ENCODE data around the gene KLHDC7B. TPM values are rescaled to one million over a fixed set of nuclear protein-coding genes. Genes with fewer than 3 reads are reported as not detected.
A peak's percentile ranks its signal among the peaks of the same experiment; 100 is the strongest.

Gene KLHDC7B
- 0.10 TPM for total RNA-seq

DNA sequence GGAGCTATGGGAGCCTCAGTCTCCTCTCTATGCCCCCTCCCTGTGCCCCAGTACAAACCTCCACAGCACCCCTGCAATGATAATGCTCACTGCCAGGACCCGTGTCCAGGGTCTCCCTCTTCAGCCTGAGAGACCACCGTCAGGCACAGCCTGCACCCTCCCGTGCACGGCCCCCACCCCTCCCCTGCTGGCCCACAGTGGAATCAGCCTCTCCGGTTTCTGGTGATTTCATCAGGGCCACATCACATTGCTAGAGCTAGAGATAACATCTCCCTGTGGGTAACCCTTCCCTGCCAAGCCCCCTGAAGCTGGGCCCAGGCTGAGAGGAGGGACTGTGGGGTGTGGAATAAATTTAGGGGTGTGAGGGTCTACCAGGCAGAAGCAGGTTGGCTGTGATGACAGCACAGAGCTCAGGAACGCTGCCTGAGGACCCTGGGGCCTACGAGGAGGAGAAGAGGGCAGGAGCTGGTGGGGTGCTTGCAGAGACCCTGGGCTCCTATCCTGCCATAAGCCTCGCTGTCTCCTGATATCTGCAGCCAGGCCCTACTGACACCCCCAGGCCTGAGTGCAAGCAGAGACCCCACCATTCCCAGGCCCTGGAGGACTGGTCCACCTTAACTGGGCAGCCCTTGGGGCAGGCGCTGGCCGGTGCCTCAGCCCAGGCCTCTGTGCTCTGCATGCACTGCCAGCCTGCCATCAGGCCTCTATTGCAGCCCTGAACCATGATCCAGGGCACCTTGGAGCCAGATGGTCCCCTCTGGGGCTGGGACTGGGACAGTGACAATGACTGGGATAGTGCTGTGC lies at the start of gene KLHDC7B:
Gene KLHDC7B, plus strand, starts transcription at position 378 of the 804 bp plus-strand sequence. Its CDS starts 345 bp downstream, at position 723.
- no peak for DNase-seq

DNA sequence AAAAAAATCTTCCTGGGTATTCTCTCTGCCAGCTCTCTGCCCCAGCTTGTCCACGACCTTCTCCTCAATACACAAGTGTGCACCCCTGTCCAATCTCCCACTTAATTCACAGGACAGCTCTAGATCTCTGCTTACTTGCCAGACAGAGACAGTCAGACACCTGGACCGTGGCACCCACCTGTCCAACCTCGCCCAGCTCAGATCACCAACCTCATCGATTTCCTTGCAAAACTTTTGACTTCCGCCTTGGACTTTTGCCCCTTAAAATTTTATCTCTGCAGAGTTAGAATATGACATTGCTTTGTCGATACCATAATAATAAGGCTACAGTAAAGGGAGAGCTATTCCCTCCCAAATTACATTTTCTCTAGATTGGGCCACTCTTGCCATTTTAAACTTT lies 48.6 kb upstream of the KLHDC7B start:
- no peak for DNase-seq

DNA sequence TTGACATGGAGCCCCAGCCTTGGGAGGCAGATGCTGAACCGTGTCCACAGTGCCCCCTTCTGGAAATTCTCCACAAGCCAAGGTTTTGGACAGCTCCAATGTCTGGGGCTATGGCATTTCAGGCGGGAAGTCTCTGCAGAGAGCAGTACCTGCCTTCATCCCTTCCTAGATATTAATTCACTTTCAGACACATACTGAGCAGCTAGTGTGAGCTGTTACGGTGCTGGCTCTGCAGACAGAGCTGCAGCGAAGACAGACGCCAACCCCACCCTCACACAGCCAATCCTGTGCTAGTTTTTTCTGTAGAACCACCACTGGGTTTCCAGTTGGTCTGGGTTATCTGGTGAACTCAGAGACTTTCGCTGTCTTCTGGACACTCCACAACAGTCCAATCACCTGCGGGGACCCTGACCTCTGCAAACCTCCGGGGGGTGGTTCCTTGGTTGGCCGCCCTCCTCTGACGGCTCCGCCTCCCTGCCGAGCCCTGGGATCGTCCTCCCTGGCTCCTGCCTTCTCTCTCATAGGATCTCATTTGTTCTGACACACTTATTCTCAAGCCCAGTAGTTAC lies 47.3 kb upstream of the KLHDC7B start:
- peak; percentile 73 for DNase-seq

DNA sequence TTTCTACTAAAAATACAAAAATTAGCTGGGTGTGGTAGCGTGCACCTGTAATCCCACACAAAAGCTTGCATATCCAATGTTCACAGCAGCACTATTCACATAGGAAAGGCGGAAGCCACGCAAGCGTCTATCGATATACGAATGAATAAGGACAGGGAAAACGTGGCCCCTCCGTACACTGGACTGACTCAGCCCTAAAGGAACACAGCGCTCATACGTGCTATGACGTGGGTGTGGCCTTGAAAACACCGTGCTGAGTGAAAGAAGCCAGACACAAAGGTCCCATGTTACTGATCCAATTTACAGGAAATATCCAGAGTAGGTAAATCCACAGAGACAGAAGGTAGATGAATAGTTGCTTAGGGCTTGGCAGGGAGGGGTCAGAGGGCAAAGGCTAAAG lies 45.2 kb upstream of the KLHDC7B start:
- no peak for DNase-seq

DNA sequence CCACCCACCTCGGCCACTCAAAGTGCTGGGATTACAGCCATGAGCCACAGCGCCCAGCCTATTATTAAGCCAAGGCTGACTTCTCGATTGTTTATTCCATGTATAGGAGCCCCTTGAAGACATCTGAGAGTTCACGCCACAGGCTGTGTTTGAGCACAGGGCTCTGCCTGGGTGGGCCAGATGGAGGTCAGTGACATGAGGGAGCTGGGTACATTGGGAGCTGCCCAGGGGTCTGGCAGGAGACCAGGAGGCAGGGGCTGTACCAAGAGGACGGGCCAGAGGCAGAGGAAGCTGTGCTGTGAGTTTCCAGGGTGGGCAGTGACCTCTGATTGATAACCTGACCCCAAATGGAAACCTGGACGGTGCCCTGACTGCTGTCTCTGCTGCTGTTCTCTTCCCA lies 43.6 kb upstream of the KLHDC7B start:
- no peak for DNase-seq

DNA sequence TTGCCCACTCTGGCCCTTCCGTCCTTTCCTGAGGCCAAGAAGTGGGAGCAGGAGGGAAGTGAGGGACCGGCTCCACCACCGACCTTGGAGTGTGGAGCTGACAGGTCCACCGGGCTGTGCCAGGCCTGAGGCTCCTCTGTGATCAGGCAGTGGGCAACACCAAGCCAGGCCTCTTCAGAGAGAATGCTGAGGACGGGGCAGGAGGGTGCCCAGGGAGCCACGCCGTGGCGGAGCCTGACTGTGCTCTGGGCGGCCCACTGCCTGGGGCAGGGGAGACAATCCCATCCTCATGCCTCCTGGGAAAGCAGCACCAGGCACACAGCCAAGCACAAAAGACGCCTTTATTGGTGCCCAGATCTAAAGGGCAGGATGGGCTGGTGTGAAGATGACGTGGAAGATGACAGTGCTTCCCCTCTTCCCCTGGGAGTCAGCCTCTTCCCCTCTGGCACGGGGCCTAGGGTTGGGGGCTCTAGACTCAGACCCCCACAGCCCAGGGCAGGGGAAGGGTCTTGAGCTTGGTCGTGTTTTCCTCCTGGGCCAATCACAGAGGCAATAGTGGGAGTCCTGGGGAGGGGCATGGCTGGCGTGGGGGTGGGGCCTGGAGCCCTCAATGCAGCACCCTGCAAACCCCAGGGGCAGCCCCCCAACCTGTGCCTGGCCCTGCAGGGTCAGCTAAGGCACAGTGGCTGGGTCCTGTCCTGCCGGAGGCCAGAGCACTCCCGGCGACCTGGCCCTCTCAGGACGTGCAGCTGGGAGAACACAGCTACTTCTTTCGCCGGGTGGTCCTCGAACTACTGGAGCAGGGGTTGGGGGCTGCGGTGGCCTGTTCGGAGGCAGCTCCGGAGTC lies 42.8 kb upstream of the KLHDC7B start:
- DNase-seq = no peak

DNA sequence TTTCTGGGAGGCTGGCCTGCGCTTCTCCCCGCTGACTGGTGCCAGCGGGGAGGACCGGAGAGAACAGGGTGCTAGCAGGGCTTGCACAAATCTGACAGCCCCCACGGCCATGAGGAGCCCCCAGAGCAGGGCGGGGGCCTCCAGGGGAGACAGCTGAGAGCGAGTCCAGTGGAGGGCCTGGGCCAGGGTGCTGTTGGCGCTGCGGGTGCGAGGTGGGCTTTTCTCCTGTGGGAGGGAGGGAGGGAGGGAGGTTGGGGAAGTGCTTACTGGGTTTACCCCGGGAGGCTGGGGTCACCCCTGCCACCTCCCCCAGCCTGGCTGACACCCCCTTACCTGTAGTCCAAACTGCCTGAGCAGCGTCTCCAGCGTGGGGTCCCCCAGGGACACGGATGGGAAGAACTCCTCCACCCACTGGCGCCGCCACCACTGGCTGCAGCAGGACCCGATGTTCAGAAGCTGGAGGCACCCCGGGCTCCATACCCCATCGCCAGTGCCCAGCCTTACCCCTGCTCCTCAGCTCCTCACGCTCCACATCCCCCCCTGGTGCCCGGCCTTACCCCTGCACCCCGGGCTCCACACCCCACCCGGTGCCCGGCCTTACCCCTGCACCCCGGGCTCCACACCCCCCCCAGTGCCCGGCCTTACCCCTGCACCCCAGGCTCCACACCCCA lies 42.1 kb upstream of the KLHDC7B start:
- DNase-seq = no peak

DNA sequence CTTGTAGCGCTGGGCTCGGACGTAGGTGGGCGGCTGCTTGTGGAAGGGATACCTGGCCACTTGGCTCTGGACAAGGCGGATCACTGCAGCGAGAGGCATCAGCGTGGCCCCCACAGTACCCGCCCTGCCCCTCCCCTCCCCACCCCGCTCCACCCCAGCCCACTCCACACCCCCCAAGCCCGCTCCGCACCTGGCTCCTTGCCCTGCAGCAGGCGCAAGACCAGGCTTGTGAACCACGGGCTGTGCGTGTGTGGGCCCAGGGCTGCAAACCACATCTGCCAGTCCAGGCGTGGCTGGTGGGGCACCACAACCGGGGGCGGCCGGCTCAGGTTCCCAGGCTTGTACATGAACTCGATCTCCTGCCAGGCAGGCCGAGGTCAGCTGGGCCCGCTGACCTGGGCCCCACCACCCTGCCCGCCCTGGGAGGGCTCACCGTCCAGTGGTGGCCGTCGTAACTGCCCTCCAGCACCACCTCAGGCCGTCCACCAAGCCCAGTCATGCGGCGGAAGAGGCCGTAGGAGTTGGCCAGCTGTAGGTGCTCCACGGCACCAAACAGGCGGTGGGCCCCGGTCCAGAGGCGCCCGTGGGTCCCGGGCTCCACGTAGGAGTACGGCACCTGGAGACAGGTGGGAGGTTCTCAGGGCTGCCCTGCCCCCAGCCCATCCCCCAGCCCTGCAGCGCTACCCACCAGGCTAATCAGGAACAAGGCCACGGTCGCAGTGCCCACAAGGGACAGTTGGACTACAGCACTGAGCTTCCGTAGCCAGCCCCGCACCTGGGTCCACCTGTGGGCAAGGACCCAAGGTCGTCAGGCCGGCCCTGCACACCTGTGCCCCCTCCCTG lies 41.1 kb upstream of the KLHDC7B start:
- no peak for DNase-seq

DNA sequence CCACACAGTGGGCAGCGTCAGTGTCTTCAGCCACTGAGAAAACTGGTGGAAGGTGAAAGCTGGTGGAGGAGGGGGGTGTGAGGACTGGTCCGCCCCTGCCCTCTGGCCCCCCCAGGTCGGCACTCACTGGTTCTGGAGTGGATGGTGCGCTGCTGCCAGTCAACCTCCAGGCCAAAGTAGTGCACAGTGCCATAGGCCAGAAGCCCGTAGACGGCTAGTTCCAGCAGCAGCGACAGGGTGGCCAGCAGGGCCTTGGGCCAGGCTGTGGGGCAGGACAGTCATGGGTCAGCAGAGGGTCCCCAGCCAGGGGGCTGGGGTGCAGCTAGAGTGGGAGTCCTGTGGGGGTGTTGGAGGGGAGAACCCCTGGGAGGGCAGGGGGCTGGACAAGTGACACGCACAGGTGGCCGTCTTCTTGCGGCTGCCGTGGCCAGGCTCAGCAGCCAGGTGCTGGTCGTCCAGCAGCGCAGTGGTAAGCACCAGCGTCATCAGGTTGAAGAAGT lies 40.4 kb upstream of the KLHDC7B start:
- no peak for DNase-seq

DNA sequence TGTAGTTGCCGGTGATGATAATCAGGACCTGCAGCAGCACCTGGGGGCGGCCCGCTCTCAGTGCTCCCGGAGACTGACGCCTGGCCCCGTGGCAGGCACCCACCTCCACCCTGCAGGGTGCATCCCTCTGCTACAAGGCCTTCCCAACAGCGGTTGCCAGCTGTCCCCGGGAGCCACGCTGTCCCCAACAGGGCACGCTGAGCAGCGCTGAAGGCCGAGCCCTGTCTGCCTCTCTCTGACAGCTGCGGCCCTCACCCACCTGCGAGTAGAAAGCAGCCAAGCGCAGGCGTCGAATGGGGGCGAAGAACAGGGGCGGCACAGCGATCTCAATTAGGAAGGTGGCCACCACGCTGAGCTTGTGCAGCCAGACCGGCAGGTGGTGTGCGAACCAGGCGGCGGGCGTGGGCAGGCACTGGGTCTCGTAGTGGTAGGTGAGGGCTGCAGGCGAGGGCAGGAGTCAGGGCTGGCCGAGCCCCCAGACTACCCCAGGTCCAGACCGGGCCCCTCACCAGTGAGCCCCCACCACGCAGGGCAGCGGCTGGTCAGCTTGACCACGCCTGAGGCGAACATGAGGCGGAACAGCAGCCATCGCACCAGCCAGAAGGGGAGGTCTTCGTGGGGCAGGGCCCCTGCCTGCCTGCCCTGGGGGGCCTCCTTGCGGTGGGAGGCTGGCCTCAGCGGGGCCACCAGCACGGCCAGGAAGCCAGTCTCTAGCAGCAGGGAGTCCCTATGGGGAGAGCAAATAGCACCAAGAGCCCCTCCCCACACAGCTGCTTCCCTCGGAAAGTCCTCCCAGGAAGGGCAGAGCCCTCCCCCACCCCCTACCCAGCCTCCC lies 39.7 kb upstream of the KLHDC7B start:
- DNase-seq = no peak

DNA sequence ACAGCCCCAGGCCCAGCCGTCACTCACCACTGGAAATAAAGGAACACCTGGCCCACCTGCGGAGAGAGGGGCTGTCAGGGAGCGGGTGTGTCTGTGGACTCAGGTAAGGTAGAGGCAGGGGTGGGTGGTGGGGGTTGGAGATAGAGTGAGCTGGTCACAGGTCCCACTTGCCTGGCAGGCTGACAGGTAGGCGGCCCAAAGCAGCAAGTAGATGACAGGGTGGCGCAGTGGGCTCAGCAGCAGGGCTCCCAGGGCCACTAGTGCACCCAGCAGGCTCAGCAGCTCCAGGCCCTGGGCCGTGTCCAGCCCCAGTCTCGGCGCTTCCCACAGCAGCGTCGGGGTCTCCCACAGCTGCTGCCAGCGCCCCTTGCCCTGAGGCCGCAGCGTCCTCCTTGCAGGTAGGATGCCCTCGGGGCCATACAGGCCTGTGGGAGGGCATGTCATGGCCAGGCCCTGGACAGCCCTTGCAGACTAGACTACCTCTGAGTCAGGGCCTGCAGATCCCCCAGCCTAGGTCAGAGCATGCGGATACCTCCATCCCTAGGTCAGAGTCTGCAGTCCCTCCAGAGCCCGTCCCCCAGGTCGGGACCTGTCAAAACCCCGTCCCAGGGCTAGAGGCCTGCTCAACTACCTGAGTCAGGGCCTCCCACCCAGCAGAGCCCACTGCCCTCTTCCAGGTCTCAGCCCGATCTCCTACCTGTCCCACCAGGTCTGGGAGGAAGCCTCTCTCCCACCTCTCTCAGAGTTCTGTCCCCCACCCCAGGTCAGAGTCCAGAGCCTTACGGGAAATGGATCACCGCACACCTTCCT lies 38.9 kb upstream of the KLHDC7B start:
- DNase-seq = no peak

DNA sequence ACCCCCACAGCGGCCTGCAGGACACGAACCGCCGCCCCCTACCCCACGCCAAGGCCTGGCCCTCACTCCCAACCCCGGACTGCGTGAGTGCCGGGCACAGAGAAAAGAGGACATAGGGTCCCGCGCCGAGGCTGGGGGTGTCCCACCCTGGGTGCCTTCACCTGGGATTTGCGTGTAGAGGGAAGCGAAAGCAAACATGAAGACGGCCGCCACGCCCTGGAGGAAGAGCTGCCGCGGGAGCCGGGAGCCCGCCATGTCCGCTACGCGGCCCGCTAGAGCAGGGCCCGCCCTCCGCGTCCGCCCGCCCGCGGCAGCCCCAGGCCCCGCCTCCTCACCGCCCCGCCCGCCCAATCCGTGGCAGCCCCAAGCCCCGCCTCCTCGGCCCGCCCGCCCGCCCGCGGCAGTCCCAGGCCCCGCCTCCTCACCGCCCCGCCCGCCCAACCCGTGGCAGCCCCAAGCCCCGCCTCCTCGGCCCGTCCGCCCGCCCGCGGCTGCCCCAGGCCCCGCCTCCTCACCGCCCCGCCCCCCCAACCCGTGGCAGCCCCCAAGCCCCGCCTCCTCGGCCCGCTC lies 38.2 kb upstream of the KLHDC7B start, which contains the start of gene LMF2:
Gene LMF2, minus strand, starts transcription at position 282 of the 570 bp plus-strand sequence. Its CDS starts 27 bp downstream, at position 255.
- no peak for DNase-seq

DNA sequence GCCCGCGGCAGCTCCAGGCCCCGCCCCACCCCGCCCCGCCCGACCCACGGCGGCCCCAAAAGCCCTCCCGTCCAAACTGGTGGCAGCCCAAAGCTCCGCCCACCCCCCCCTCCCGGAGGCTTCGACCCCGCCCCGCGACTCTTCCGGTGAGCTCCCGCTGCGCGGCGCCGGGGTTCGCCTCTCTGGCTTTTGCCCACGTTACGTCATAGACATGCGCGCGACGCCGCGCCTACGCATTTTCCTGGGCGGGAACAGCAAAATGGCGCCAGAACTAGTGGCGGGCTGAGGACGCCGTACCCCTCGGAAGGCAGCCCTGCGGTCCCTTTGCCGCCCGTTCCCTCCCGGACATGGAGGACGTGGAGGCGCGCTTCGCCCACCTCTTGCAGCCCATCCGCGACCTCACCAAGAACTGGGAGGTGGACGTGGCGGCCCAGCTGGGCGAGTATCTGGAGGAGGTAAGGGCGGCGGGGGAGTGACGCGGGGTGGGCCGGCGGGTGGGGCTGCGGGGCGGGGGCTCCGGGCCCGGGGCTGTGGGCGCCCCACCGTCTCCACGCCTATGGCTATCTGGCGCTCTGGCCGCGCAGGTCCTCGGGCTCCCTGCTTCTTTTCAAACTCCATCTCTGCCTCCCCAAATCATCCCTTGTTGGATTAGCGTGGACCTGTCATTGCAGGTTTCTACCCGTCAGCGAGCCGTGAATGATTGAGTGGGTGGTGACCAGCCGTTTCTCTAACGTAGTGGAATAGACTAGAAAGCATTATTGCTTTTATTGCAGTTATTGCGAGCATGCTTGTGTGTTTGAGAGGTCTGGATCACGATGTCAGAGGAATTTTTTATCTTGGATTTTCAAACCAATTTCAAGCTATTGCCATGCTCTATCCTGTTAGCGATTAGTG lies 37.5 kb upstream of the KLHDC7B start, which contains the start of gene NCAPH2:
Gene NCAPH2, plus strand, starts transcription at position 234 of the 894 bp plus-strand sequence. Its CDS starts 114 bp downstream, at position 348.
- DNase-seq = peak; percentile 99

DNA sequence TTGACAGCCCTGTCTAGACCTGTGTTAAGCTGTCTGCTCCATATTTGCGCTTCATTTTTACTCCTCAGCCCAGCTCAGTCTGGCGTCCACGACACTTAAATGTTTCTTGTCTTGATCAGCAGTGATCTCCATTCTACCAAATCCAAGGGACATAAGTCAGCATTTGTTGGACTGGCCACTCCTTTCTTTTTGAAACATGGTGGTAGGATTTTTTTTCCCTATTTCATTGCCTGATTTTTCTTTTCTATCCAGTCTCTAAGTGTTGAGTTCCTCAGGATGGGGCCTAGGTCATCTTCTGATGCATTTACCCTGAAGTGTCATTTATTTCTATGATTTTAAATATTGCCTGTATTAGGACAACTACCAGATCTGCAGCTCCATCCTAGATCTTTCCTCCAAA lies 36.8 kb upstream of the KLHDC7B start:
- no peak for DNase-seq

DNA sequence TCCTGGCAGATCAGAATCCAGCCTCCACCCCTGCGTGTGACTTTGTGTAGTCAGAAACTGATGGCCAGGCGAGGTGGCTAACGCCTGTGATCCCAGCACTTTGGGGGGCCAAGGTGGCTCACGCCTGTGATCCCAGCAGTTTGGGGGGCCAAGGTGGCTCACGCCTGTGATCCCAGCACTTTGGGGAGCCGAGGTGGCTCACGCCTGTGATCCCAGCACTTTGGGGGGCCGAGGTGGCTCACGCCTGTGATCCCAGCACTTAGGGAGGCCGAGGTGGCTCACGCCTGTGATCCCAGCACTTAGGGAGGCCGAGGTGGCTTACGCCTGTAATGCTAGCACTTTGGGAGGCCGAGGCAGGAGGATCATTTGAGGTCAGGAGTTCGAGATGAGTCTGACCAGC lies 32.5 kb upstream of the KLHDC7B start:
- DNase-seq = no peak

DNA sequence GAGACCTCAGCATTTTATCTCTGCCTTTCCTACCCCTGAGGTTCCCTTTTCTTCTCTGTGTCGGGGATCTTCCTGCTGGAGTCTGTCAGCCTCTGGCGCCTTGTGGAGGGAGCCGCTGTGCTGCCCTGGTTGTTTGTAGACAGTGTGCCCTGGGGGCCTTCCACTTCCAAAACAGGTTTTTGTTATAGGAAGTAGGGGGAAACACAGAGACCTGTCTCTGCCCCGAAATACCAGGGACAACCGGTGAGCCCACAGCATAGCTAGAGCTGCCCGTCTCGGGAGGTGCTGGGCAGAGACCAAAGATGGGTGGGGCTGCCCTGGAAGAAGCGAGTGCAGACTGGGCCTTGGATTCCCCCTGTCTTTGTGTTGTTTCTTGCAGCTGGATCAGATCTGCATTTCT lies 29.6 kb upstream of the KLHDC7B start:
- no peak for DNase-seq

DNA sequence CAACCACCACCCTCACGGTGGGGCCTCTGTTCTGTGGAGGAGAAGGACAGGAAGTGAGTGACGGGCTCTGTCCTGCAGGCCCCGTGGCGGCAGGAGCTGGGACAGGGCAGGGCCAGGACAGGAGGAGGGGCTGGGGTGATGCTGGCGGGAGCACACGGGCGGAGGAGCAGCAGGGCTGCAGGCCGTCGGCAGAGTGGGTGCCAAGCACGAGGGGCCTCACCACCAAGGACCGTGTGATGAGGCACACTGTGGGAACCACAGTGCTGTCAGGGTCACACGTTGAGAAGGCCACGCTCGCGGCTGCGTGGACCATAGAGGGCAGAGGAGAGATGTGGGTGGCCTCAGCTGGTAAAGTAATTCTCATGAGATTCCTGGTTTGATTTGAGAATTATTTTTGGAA lies 28.8 kb upstream of the KLHDC7B start:
- DNase-seq = no peak

Data from tongue (tissue), 2 donors.